GM18519 (cell line): ENCODE data around the gene STOML2.
A peak's percentile ranks its signal among the peaks of the same experiment; 100 is the strongest.
"Not testable (repeated sequence)": the region's sequence is repeated elsewhere in the genome, so short reads cannot be mapped to it uniquely, and the experiment has no call there.

Source experiments
- ATAC-seq: cut with Tn5 transposase; IDR thresholded peaks from one replicate; pipeline ENCODE4 v1.9.1; 2021; ENCODE audit warnings: mild to moderate bottlenecking, moderate library complexity; ENCODE audit not compliant: unreplicated experiment, low FRiP score

STOML2 gene

GRCh38 chr9:35102769-35103659, at the start of gene STOML2:
Gene STOML2, minus strand, starts transcription at chr9:35103131. Its CDS starts 37 bp downstream, at chr9:35103094.
- ATAC-seq, result peak; percentile 84

GRCh38 chr9:35147941-35148563, 45.1 kb upstream of the STOML2 start:
- ATAC-seq, result not testable (repeated sequence)

GRCh38 chr9:35142037-35142436, 39.1 kb upstream of the STOML2 start:
- ATAC-seq, result no peak

GRCh38 chr9:35140093-35140492, 37.2 kb upstream of the STOML2 start:
- no peak for ATAC-seq

- ATAC-seq, result no peak
These were observed 33.9 kb upstream of the STOML2 start for GRCh38 chr9:35136866-35137265.

GRCh38 chr9:35135988-35136387, 33.1 kb upstream of the STOML2 start:
- ATAC-seq, result no peak

- ATAC-seq, result no peak
These were observed 32.0 kb upstream of the STOML2 start for GRCh38 chr9:35134920-35135319.

GRCh38 chr9:35116898-35117551, 14.1 kb upstream of the STOML2 start:
- ATAC-seq, result peak; percentile 44

- ATAC-seq, result no peak
These were observed 13.6 kb upstream of the STOML2 start for GRCh38 chr9:35116539-35116897.

GRCh38 chr9:35115680-35116538, 13.0 kb upstream of the STOML2 start, which contains the start of gene ATOSB:
Gene ATOSB, minus strand, starts transcription at chr9:35115862. Its CDS starts 7,588 bp downstream, at chr9:35108274.
- ATAC-seq, result peak; percentile 45

- no peak for ATAC-seq
These were observed 12.1 kb upstream of the STOML2 start for GRCh38 chr9:35114840-35115628.

- ATAC-seq, result no peak
These were observed 11.3 kb upstream of the STOML2 start for GRCh38 chr9:35114113-35114839.

GRCh38 chr9:35112257-35113020, 9.5 kb upstream of the STOML2 start:
- ATAC-seq, result no peak

GRCh38 chr9:35111001-35111933, 8.3 kb upstream of the STOML2 start:
- ATAC-seq, result peak; percentile 61

- ATAC-seq, result no peak
These were observed 7.4 kb upstream of the STOML2 start for GRCh38 chr9:35110327-35110761.

- no peak for ATAC-seq
These were observed 6.1 kb upstream of the STOML2 start for GRCh38 chr9:35108946-35109575.

GRCh38 chr9:35108461-35108860, 5.5 kb upstream of the STOML2 start:
- no peak for ATAC-seq
